ENCODE measurements around the gene CDH23. TPM values are rescaled to one million over a fixed set of nuclear protein-coding genes. Genes with fewer than 3 reads are reported as not detected.

The CDH23 gene
- total and polyA plus RNA-seq, 12 donors, result 1.7 to 20.2 (median 7.8) TPM

GRCh38 chr10:71659111-71659634 is 262.5 kb downstream of the CDH23 start:
- no peak for DNase-seq
- Histone ChIP-seq H3K9me3 (replicated peaks in 1 of 3) (no peaks in the 10 kb centered on the region), H3K36me3 (replicated peaks in 1 of 2) (no peaks in the 10 kb centered on the region), H3K27ac (no peak overlapping the region), H3K4me1 (replicated peaks in 1 of 2) (no peaks in the 10 kb centered on the region), H3K27me3 (no peaks in the 10 kb centered on the region), H3K4me3 (no peak overlapping the region)
- TF ChIP-seq POLR2A (IDR thresholded peaks at IDR 0.05), result no peak
- TF ChIP-seq CTCF (IDR thresholded peaks at IDR 0.05), result no peak
- intact Hi-C loops (cut with DNase I), result no loop called here
- WGBS, 4 donors, result 79 to 90% (median 86%) methylated on average over 4 to 5 of the region's 5 CpGs

- H3K4me3 ChIP-seq, result no peak overlapping the region
- TF ChIP-seq CTCF (IDR thresholded peaks at IDR 0.05) (no peak), POLR2A (IDR thresholded peaks at IDR 0.05) (no peak)
- no peaks in the 10 kb centered on the region for H3K4me1 ChIP-seq (replicated peaks in 1 of 2)
- no peak overlapping the region for H3K27ac ChIP-seq
- no peaks in the 10 kb centered on the region for H3K27me3 ChIP-seq
- 75 to 84% (median 83%) methylated on average over 8 to 10 of the region's 10 CpGs for WGBS, 4 donors
- intact Hi-C loops (cut with DNase I), result no loop called here
- H3K36me3 ChIP-seq (replicated peaks in 1 of 2), result no peaks in the 10 kb centered on the region
- no peaks in the 10 kb centered on the region for H3K9me3 ChIP-seq (replicated peaks in 1 of 3)
- no peak for DNase-seq
Measured at GRCh38 chr10:71659737-71660136, 263.0 kb downstream of the CDH23 start.

- H3K4me3 ChIP-seq, result no peak overlapping the region
- TF ChIP-seq CTCF (IDR thresholded peaks at IDR 0.05) (no peak), POLR2A (IDR thresholded peaks at IDR 0.05) (no peak)
- 76 to 85% (median 82%) methylated on average over 4 of the region's 4 CpGs for WGBS, 4 donors
- no peaks in the 10 kb centered on the region for H3K9me3 ChIP-seq (replicated peaks in 1 of 3)
- intact Hi-C loops (cut with DNase I), result no loop called here
- H3K27ac ChIP-seq, result no peak overlapping the region
- H3K27me3 ChIP-seq, result no peaks in the 10 kb centered on the region
- no peak for DNase-seq
- H3K36me3 ChIP-seq (replicated peaks in 1 of 2), result no peaks in the 10 kb centered on the region
- no peaks in the 10 kb centered on the region for H3K4me1 ChIP-seq (replicated peaks in 1 of 2)
Measured at GRCh38 chr10:71660313-71660712, 263.6 kb downstream of the CDH23 start.

- DNase-seq, result no peak
- Histone ChIP-seq H3K4me3 (no peak overlapping the region), H3K4me1 (replicated peaks in 1 of 2) (no peaks in the 10 kb centered on the region), H3K9me3 (replicated peaks in 1 of 3) (no peaks in the 10 kb centered on the region), H3K27ac (no peak overlapping the region), H3K36me3 (replicated peaks in 1 of 2) (no peaks in the 10 kb centered on the region), H3K27me3 (no peaks in the 10 kb centered on the region)
- 65 to 79% (median 76%) methylated on average over 9 to 11 of the region's 11 CpGs for WGBS, 4 donors
- intact Hi-C loops (cut with DNase I), result no loop called here
- TF ChIP-seq CTCF (IDR thresholded peaks at IDR 0.05) (no peak), POLR2A (IDR thresholded peaks at IDR 0.05) (no peak)
Measured at GRCh38 chr10:71661060-71661622, 264.4 kb downstream of the CDH23 start.

All from adrenal gland (tissue), 12 donors.